CMK (cell line): Measurements from ENCODE around the gene GEMIN4.

Experiments
- DNase-seq: peaks from one replicate; pipeline ENCODE4 v3.0.0-alpha.2; 2010; ENCODE audit warnings: low read depth

GEMIN4 gene

GRCh38 chr17:740240-741017, 11.6 kb downstream of the GEMIN4 start:
- no peak for DNase-seq

- DNase-seq, result no peak
These were observed 14.4 kb downstream of the GEMIN4 start for GRCh38 chr17:737561-738113.

GRCh38 chr17:733743-734142, 18.3 kb downstream of the GEMIN4 start:
- DNase-seq, result no peak

GRCh38 chr17:732902-733720, 19.0 kb downstream of the GEMIN4 start:
- no peak for DNase-seq

- DNase-seq, result no peak
These were observed 19.8 kb downstream of the GEMIN4 start, which contains the start of gene TLCD3A for GRCh38 chr17:732067-732901. Gene TLCD3A (plus strand): TSS chr17:732596. CDS start chr17:732648, 52 bp downstream.

GRCh38 chr17:731644-732066, 20.4 kb downstream of the GEMIN4 start:
- no peak for DNase-seq

GRCh38 chr17:728911-729310, 23.2 kb downstream of the GEMIN4 start:
- DNase-seq, result no peak

GRCh38 chr17:726271-726919, 25.7 kb downstream of the GEMIN4 start:
- no peak for DNase-seq

GRCh38 chr17:725746-726145, 26.3 kb downstream of the GEMIN4 start:
- no peak for DNase-seq

GRCh38 chr17:725084-725483, 27.0 kb downstream of the GEMIN4 start:
- no peak for DNase-seq

- no peak for DNase-seq
These were observed 30.5 kb downstream of the GEMIN4 start for GRCh38 chr17:721540-721937.

GRCh38 chr17:720706-721539, 31.1 kb downstream of the GEMIN4 start:
- DNase-seq, result no peak

GRCh38 chr17:718075-718474, 34.0 kb downstream of the GEMIN4 start:
- DNase-seq, result no peak

- DNase-seq, result no peak
These were observed 43.9 kb downstream of the GEMIN4 start for GRCh38 chr17:708132-708531.

- no peak for DNase-seq
These were observed 46.2 kb downstream of the GEMIN4 start for GRCh38 chr17:705863-706262.

- no peak for DNase-seq
These were observed 47.1 kb downstream of the GEMIN4 start for GRCh38 chr17:705011-705410.

GRCh38 chr17:704111-704864, 47.8 kb downstream of the GEMIN4 start:
- no peak for DNase-seq

GRCh38 chr17:703081-703875, 48.8 kb downstream of the GEMIN4 start:
- DNase-seq, result no peak

GRCh38 chr17:700504-701094, 51.5 kb downstream of the GEMIN4 start:
- no peak for DNase-seq
